OCI-LY7 (cell line): Measurements from ENCODE around the gene CASP10.

ENCODE experiments used
- EZH2phosphoT487 ChIP-seq: fragments of 200-600 bp; sonication (generic); IDR thresholded peaks from 2 replicates; pipeline ENCODE4 v1.6.1; 2018; ENCODE audit warnings: low read depth, borderline replicate concordance, mild to moderate bottlenecking, mixed run types, antibody characterized with exemption, low read length, moderate library complexity, mixed read lengths
- TF ChIP-seq, protein P1 (sequence below): fragments of 200-600 bp; sonication (generic); conservative IDR thresholded peaks from 2 replicates; pipeline ENCODE4 v1.5.1; 2014; ENCODE audit warnings: mild to moderate bottlenecking, antibody characterized with exemption, low read length, moderate library complexity, mixed read lengths

DNA sequence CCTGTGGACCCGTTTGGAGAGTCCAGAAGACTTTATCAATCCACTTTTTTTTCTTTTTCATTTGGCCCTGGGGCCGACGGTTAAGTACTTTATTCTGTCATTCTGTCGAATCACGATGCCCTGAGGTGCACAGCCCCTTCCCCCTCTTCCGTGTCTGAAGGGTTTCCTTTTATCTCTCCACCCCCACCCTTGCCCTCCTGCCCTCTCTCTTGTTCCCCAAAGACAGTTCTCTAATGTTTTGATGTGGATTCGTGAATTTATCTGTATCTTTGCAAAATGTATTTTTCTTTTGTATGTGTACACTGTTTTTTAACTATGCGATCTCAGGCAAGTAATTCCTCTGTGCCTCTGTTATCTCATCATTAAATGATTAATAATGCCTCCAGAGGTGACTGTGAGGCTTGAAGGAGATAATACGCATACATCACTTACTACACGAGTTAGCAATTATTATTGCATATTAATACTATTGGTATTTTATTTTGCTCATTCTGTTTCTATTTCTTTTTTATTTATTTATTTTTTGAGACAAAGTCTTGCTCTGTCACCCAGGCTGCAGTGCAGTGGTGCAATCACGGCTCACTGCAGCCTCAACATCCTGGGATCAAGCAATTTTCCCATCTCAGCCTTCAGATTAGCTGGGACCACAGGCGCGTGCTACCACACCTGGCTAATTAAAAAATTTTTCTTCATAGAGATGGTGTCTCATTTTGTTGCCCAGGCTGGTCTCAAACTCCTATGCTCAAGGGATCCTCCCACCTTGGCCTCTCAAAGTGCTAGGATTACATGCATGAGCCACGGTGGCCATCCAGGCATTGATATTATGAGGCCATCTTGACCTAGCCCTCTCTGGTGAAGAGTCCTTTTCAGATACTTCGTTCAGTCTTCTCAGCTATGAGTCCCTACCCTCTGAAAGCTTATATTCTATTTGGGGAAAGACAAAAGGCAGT is 76.0 kb downstream of the CASP10 start:
- TF ChIP-seq, protein P1, sequence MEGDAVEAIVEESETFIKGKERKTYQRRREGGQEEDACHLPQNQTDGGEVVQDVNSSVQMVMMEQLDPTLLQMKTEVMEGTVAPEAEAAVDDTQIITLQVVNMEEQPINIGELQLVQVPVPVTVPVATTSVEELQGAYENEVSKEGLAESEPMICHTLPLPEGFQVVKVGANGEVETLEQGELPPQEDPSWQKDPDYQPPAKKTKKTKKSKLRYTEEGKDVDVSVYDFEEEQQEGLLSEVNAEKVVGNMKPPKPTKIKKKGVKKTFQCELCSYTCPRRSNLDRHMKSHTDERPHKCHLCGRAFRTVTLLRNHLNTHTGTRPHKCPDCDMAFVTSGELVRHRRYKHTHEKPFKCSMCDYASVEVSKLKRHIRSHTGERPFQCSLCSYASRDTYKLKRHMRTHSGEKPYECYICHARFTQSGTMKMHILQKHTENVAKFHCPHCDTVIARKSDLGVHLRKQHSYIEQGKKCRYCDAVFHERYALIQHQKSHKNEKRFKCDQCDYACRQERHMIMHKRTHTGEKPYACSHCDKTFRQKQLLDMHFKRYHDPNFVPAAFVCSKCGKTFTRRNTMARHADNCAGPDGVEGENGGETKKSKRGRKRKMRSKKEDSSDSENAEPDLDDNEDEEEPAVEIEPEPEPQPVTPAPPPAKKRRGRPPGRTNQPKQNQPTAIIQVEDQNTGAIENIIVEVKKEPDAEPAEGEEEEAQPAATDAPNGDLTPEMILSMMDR, result no peak
- no peak for TF ChIP-seq EZH2phosphoT487
